NCI-H1436 treated with DMSO at 0.1 percent for 48 hours (cell line): ENCODE results near the gene MAD1L1.
A peak's percentile ranks its signal among the peaks of the same experiment; 100 is the strongest.
"Not testable (repeated sequence)": the region's sequence is repeated elsewhere in the genome, so short reads cannot be mapped to it uniquely, and the experiment has no call there.

Experiments
- DNase-seq: peaks from one replicate; lab custom pipeline; 2025; lab: John Stamatoyannopoulos, UW

The MAD1L1 gene

DNA sequence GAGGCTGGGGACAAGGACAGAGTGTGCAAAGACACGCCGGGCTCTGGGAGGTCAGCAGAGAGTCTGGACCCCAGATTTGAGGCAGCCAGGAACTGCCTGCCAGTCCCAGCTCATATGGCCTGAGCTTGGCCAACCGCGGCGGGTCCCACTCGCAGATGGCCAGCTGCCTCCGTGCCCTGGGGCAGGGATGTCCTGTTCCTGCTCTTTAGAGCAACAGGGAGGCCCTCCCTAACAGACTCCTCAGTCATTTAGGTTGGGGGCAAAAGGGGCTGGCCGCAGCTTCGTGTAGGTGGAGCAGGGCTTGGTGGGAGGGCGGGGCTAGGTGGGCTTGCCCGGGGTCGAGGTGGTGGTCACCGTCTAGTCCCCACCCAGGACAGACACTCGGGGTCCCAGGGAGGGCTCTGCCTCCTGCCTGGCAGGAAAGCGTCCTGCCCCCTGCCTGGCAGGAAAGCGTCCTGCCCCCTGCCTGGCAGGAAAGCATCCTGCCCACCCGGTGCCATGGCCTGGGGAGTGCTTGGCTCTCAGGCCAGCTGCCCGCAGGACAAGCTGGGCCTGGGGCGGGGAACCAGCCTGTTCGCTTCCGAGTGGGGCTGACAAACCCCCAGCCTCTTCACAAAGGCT lies 393.7 kb downstream of the MAD1L1 start:
- DNase-seq = not testable (repeated sequence)

- DNase-seq = not testable (repeated sequence)
These were observed 394.2 kb downstream of the MAD1L1 start for GRCh38 chr7:1838544-1838872.

GRCh38 chr7:1837696-1838543 lies 394.8 kb downstream of the MAD1L1 start:
- not testable (repeated sequence) for DNase-seq

- DNase-seq = not testable (repeated sequence)
These were observed 400.7 kb downstream of the MAD1L1 start for GRCh38 chr7:1831933-1832535.

- DNase-seq = not testable (repeated sequence)
These were observed 401.3 kb downstream of the MAD1L1 start for GRCh38 chr7:1831471-1831870.

DNA sequence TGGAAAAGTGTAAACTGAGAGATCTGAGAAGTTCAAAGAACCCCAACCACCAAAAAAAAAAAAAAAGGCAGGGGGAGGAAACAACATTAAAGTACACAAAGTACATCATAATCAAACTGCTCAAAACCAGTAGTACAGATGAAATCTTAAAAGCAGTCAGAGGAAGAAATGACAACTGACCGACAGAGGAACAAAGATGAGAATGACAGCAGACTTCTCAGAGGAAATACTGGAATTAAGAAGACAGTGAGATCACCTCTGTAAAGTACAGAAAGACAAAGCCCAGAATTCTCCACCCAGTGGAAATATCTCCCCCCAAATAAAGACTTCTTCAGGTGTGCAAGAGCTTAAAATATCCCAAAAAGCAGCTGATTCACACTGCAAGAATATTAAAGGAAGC lies 403.1 kb downstream of the MAD1L1 start:
- not testable (repeated sequence) for DNase-seq

GRCh38 chr7:1829111-1829510 lies 403.6 kb downstream of the MAD1L1 start:
- no peak for DNase-seq

DNA sequence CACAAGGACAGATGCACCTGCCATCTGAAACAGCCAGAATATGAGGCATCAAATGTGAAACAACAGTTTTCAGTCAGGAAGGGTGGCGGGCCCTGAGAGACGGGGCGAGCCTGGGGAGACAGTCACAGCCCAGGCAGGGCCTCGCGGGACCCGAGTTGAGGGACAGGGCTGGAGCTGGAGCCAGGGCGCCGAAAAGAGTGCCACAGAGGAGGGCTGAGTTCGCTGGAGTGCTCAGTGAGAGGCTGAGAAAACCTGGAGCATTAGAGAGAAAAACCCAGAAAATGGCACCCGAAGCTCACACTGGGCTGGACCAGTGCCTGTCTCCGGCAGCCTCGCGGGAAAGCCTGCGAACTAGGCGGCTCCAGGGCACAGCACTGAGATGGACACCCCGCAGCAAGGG lies 404.6 kb downstream of the MAD1L1 start:
- DNase-seq = not testable (repeated sequence)

DNA sequence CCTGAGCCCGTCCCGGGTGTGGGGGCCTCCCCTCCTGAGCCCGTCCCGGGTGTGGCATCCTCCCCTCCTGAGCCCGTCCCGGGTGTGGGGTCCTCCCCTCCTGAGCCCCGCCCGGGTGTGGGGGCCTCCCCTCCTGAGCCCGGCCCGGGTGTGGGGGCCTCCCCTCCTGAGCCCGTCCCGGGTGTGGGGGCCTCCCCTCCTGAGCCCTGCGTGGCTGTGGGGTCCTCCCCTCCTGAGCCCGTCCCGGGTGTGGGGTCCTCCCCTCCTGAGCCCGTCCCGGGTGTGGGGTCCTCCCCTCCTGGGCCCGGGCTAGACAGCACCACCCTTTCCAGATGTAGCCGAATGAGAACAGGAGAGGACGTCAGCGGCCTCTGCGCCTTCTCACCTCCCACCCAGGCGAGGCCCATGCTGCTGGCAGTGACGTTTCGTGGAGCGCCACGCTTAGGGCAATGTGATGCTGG lies 405.2 kb downstream of the MAD1L1 start:
- DNase-seq = not testable (repeated sequence)

- not testable (repeated sequence) for DNase-seq
These were observed 405.8 kb downstream of the MAD1L1 start for GRCh38 chr7:1826931-1827330.

DNA sequence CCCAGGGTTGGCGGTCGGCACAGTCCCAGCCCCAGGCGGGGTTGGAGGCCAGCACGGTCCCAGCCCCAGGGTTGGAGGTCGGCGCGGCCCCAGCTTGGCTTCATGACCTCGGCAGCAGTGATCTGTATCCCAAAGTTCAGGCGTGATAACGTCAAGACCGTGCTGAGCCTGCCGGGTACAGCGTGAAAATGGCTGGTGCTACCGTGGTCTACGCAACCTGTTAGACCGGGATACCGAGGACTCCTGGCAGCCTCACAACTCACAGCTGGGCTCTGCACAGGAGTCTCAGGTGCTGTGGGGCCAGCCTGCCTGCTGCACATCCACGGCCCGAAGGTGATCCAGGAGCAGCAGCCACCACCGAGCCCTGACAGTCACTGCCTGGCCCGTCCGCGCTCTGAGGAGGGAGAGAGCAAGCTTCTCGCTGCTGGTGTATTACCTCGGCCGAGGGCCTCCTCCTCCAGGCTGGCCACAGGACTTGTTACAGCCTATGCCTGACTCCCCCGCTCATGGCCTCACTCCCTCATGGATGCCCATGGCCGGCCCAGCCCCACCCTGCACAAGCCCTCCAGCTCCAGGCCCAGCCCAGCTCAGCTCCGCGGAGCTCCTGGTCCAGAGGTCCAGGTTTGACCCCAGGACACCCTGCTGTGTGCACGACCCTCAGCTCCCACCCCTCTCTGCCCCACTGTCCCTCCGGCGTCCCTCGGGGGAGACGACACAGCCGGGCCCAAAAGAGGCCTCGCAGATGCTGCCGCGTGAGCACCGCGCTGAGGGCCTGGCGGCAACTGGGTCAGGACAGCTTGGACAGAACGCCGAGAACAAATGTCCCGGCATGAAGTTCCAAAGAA lies 406.6 kb downstream of the MAD1L1 start:
- no peak for DNase-seq

GRCh38 chr7:1825647-1825896 lies 407.2 kb downstream of the MAD1L1 start:
- DNase-seq = not testable (repeated sequence)

- DNase-seq = not testable (repeated sequence)
These were observed 407.7 kb downstream of the MAD1L1 start for GRCh38 chr7:1824882-1825646.

- DNase-seq = not testable (repeated sequence)
These were observed 408.4 kb downstream of the MAD1L1 start for GRCh38 chr7:1824151-1824881.

GRCh38 chr7:1823376-1824150 lies 409.2 kb downstream of the MAD1L1 start:
- no peak for DNase-seq

DNA sequence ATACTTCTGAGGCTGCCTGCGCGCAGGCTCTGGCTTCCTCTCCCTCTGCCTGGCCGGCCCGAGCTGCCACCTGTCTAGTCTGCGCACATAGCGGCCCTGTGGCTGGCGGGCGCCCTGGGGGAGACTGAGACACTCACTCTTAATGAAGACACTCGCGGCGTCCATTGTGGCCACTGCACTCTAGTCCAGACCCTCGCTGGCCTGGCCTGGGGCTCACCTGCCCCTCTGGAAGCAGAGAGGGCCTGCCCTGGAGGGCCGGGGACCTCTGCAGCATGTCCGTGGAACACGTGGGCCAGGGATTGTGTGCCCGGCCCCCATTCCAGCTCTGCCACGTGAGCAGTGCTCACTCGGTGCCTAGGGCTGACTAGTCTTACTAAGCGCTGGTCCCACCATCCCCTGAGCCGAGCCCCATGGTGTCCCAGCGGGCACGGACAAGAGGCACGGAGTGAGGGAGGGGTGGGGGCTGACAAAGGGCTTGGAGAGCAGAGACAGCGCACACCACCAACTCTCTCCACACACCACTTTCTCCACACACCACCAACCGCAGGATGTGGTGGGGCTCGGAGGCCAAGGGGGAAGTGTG lies 413.4 kb downstream of the MAD1L1 start:
- no peak for DNase-seq

DNA sequence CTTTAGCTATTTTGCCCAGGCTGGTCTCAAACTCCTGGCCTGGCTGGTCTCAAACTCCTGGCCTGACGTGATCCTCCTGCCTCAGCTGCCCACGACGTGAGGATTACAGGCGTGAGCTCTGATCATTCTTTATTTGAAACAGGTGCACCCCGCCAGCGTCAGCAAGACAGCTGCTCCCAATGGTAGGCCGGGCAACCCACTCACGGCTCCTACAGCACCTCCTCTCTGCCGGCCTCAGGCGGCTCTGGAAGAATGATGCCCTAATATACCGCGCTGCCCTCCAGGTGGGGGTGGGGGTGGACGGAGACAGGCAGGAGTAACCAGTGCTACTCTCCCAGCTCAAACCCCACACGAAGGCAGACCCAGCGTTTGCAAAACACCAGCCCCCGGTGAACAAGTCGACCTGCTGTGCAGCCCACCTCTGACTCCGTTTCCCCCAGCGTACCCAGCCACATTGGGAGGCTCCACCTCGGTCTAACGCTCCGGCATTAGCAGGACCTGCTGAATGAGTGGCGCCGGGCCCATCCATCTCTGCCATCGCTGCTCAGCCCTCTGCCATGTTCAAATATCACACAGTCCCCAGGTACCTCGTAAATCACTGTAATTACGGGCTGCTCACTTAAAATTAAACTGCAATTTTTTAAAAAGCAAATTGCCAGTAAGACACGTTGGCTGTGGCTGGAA lies 414.0 kb downstream of the MAD1L1 start:
- DNase-seq = peak; percentile 25

- DNase-seq = no peak
These were observed 415.6 kb downstream of the MAD1L1 start for GRCh38 chr7:1817061-1817712.

DNA sequence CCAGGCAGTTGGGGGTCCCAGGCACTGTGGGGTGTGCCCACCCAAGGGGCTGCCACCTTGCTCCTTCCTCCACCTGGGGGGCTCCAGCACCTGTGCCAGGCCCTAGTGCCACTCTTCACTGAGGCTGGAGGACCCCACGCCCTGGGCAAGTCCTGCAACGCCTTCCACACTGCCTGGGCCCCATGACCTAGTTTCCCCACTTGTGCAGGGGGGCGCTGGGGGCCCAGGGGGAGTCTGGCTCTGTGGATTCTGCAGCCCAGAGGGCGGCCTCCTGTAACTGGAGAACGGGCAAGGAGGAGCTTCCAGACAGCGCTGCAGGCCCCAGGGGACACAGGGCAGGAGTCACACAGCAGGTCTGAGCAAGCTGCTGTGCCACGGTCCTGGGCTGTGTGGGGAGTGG lies 416.3 kb downstream of the MAD1L1 start:
- DNase-seq = not testable (repeated sequence)
